Kidney capillary endothelial cell (primary cell): ENCODE measurements around the gene KLHL35.
A peak's percentile ranks its signal among the peaks of the same experiment; 100 is the strongest.

Source experiments
- DNase-seq: peaks from one replicate; pipeline ENCODE4 v3.0.0-alpha.2; 2018; ENCODE audit warnings: low spot score

KLHL35 gene, protein sequence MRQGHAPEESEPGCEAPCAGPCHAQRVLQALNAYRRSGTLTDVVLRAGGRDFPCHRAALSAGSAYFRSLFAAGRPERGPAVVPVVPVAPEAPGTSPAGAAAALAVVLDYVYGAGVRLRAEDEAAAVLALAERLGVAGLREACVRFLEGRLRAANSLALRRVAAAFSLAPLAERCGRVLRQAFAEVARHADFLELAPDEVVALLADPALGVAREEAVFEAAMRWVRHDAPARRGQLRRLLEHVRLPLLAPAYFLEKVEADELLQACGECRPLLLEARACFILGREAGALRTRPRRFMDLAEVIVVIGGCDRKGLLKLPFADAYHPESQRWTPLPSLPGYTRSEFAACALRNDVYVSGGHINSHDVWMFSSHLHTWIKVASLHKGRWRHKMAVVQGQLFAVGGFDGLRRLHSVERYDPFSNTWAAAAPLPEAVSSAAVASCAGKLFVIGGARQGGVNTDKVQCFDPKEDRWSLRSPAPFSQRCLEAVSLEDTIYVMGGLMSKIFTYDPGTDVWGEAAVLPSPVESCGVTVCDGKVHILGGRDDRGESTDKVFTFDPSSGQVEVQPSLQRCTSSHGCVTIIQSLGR

GRCh38 chr11:75432911-75433321 lies at the start of gene KLHL35:
KLHL35 (minus strand) TSS chr11:75433203; CDS start chr11:75430629, 2,574 bp downstream.
- DNase-seq = no peak

DNA sequence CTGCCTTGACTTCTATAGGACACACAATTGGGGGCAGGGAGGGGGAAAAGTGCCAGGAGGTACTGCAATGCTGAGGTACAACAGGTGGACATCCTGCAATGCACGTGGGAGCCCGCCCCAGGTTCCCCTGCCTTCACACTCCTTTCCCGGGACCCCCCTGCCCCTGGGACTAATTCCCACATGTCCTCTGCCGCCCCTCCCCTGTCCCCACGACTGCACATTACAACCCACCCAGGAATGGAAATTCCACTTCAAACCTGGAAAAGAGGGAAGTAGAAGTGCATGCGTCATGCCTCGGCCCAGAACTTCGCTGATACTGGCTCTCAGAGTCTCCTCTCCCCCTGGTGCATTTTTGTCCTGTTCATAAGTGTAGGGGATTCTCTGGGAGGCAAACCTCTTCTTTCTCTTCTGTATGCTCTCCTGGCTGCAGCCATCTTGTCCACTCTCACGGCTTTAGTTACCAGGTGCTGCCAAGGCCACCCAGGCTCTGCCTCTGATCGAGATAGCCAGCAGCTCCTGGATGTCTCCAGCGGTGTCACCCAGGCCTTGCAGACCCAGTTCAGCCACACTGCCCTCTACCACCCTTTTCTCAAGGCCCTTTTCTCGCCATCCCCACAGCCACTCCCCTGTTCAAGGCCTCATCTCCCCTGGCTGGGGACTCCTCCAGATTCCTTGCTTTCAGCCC lies 49.1 kb upstream of the KLHL35 start:
- DNase-seq = no peak

- no peak for DNase-seq
Observed at GRCh38 chr11:75481223-75481921, 48.4 kb upstream of the KLHL35 start.

DNA sequence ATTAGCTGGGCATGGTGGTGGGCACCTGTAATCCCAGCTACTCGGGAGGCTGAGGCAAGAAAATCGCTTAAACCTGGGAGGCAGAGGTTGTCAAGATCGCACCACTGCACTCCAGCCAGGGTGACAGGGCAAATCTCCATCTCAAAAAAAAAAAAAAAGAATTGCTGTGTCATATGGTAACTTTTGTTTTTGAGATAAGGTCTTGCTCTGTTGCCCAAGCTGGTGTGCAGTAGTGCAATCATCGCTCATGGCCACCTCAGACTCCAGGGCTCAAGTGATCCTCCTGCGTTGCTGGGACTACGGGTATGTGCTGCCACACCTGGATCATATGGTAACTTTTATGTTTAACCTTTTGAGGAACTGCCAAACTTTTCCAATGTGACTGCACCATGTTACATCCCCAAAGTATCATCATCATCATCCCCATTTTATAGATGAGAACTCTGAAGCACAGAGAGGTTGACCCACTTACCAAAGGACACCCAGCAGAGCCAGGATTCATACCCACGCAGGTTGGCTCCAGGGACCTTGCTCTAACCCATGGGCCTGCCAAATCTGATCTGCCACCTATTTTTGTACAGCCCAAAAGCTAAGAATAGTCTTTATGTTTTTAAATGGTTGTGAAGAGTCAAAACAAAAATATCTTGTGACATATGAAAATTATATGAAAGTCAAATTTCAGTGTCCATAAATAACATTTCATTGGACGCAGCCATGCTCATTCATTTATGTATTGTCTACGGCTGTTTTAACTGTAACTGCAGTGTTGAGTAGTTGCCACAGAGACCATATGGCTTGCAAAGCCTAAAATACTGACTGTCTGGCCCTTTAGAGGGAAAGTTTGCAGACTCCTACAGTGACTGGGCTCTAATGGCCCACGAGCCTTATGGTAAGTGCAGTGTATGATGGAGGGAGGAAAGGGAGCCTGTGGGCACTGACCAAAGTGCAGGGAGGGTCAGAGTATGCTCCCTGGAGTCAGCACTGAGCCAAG lies 47.5 kb upstream of the KLHL35 start:
- no peak for DNase-seq

DNA sequence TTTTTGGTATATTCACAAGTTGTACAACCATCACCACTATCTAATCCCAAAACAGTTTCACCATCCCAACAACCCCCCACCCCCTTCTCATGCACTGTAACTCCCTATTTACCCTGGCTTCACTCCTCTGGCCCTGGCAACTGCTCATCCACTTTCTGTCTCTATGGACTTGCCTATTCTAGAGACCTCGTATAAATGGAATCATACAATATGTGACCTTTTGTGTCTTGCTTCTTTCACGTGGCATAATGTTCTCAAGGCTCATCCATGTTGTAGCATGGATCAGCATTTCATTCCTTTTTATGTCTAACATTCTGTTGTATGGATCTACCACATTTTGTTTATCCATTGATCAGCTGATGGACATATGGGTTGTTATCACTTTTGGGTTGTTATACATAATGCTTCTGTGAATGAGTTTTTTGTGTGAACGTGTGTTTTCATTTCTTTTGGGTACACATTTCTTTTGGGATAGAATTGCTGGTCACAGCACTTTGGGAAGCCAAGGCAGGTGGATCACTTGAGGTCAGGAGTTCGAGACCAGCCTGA lies 46.7 kb upstream of the KLHL35 start:
- no peak for DNase-seq

- DNase-seq = no peak
Observed at GRCh38 chr11:75478783-75479596, 46.0 kb upstream of the KLHL35 start.

GRCh38 chr11:75477614-75477935 lies 44.6 kb upstream of the KLHL35 start:
- DNase-seq = no peak

DNA sequence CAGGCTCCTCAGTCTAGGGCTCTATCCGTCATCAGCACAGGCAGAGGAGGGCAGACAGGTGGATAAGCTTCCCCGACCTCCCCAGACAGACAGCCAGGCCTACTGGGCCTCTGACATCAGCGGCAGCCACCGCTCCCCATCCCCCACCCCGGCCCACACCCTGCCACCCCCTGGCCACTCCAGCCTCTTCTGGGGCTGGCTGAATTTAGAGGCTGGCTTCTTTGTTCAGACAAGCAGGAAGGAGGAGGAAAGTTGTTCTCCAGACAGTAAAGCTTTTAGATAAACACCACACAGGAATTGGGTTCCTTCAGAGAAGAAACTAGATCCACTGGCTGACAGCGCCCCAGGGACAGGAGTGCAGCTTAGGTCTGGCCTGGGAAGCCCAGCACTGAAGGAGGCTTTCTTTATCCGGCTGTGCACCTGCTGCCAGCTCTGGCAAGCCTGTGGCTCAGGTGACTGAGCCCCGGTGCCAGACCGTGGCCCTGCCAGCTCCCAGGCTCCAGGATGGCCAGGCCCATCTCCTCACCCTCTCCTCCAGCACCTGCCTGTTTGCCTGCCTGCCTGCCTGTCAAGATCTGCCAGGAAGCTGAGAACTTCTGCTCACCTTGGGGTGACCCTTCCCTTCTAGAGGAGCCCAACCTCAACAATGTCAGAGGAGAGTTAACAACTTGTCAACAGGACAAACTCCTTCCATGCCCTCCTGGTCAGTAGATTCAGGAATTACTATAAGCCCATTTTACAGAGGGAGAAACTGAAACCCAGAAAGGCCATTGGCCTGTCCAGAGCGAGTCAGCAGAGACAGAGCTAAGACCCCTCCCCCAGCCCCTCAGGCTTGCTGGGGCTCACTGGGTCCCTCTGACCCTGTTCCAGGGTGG lies 44.0 kb upstream of the KLHL35 start:
- no peak for DNase-seq

DNA sequence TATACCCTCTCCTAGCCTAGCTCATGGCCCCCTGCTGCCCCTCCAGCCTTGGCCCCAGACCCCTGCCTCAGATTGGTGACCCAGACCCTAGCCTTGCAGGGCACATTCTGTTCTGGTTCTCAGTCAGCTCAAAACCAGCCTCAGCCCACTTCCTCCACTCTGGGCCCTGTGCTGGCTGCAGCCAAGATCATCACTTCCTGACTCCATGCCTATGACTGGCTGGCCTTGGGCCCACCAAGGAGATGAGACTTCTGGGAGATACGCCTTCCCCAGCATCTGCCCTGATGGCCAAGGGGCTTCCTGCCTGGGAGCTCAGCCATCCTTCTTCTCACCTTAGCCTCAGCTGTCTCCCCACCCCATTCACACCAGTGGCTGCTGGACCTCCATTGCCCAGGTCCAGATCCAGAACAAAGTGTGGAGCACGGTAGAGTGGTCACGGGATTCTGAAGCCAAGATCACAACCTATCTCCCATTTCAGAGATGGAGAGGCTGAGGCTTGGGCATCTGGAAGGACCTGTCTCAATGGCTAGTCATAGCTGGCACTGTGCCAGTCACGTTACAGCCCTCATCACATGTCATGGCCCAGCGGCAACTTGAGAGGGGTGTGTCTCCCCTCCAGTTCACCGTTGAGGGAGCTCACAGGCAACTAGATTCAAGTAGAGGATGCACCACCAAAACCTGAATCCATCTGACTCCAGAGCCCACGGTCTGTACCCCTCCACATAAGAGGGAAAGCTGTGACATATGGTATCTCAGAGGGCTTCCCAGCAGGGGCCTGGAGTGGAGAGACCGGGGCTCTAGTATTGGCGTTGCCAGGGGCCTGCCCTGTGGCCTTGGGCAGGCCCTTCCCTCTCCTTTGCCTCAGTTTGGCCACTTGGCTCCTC lies 43.0 kb upstream of the KLHL35 start:
- DNase-seq = peak; percentile 81

DNA sequence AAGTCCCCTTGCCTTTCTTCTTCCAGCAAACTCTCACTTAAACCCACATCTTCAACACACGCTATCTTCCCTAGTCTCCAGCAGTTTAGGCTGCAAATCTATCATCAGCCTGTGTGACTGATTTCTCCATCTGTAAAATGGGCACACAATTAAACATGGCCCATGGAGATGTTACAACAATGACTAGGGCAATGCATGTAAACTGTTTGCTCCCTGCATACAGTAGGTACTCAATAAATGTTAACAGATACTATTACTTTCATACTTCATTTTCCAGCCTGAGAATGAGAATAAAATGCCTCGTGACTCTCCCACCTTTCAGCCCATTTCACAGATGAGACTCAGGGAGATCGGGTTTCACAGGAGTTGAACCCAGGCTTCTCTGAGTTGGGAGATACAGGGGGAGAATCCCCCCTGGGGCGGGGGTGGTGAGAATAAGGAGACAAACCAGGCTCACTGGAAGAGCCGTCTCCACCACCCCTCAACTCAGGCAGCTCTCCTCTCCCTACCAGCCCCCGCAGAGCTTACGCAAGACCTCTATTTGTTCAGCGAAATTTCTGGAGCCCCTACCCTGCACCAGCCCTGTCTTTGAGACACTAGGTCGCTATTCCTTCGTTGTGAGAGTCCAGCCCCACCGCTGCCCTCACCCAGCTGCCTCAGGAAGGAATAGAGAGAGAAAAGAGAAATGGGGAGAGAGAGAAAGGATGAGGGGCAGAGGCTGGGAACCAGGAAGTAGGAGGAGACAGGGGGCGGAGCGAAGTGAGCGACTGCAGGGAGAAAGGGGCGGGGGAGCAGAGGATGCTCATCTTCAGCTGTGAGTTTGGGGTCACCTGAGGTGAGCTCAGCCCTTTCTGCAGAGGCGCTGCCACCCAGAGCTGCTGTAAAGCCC lies 42.1 kb upstream of the KLHL35 start:
- DNase-seq = no peak

DNA sequence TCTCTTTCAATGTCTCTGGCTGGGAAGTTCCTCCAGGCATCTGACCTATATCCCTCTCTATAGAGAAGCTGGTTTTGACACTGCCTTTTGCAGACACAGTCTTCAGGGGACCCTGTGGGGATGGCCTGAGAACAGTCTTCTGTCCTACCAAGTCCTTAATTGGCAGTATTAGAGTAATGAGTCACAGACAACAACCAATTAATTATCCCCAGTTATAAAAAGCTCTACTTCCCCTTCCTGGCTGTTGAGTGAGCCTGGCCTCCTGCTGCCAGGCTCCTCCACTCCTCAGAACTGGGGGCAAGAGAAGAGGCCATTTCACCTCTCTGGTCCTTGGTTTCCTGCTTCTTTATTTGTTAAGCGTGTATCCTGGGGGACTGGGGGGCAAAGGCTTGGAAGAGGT lies 41.2 kb upstream of the KLHL35 start:
- peak; percentile 50 for DNase-seq

DNA sequence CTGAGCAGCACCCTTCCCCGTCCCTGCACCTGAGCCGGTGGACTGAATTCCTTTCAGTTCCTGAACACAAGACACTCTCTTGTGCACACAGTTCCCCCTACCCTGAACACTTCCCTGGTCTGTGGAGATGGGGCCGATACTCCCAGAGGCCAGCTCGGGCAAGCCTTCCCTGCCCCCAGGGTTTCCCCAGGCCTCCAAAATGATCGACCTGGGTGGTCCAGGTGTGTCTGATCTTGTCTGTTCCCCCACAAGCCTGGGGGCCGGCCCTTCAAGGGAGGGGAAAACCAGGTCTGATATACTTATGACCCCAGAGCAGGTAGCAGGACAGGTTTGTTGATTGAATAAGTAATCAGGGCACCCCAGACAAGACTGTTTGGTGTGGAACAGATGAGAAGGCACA lies 40.7 kb upstream of the KLHL35 start:
- DNase-seq = no peak

DNA sequence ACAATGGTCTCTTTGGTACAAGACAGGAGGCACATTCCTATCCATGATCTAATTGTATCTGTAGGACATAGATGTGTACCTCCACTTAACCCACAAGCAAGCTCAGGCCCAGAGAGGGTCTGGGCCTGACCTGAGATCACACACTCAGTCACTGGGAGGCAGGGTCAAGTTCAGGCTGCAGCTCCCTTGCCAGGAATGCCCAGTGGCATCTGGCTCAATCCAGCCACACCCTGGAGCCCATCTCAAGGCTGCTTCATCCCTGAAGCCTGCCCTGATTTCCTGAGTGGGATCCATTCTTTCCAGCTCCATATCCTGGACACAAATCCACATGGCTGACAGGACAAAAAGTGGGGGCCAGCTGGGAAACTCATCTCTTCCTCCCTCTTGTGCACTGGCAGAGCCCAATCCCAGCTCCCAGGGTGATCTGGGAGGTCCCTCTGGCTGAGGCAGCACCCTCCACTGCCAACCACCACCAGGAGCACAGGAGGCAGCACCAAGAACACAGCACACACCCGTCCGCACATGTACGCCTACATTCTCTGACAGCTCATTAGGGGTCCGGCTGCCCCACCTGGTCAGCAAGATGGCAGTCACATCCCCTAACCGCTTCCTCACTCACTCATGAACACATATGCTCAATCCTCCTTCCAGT lies 39.2 kb upstream of the KLHL35 start:
- no peak for DNase-seq

GRCh38 chr11:75471176-75471973 lies 38.4 kb upstream of the KLHL35 start:
- DNase-seq = no peak

DNA sequence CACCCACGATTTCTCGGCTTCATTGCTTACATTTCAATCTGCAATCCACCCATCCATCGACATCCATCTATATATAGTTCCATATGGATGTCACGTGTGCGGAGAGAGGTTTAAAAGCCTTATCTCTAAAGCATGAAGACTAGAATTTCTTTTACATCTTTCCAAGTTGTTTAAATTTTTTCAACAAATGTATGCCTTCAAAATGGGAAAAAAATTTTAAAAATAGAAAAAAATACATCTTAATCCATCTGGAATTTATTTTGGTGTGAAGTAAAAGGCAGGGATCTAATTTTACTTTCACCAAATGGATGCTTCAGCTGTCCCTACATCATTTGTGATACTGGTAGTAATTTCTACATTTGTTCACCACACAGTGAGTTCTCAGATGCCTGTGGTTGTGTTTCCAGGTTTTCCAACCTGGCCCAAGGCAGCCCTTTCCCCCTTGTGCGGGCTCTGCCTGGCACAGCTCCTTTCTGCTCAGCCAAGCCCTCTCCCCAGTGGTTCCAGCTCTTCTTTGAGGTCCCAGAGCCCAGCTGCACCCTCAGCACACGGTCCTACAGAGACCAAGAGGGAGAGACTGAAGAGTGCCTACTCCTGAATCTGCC lies 37.6 kb upstream of the KLHL35 start:
- DNase-seq = no peak
